GM19397 (cell line): ENCODE measurements around the gene CUX1.
"Not testable (repeated sequence)": the region's sequence is repeated elsewhere in the genome, so short reads cannot be mapped to it uniquely, and the experiment has no call there.

Experiments
- ATAC-seq: cut with Tn5 transposase; IDR thresholded peaks from one replicate; pipeline ENCODE4 v1.9.1; 2021; ENCODE audit warnings: mild to moderate bottlenecking, moderate library complexity; ENCODE audit not compliant: unreplicated experiment

CUX1 gene

GRCh38 chr7:102223184-102223583, 405.8 kb downstream of the CUX1 start:
- no peak for ATAC-seq

GRCh38 chr7:102225025-102225424, 407.6 kb downstream of the CUX1 start:
- no peak for ATAC-seq

- no peak for ATAC-seq
These were observed 409.9 kb downstream of the CUX1 start for GRCh38 chr7:102227371-102227770.

- no peak for ATAC-seq
These were observed 411.5 kb downstream of the CUX1 start for GRCh38 chr7:102228935-102229334.

- ATAC-seq = not testable (repeated sequence)
These were observed 412.7 kb downstream of the CUX1 start for GRCh38 chr7:102230162-102230561.

- no peak for ATAC-seq
These were observed 413.2 kb downstream of the CUX1 start for GRCh38 chr7:102230593-102230992.

- no peak for ATAC-seq
These were observed 415.3 kb downstream of the CUX1 start for GRCh38 chr7:102232611-102233286.

- ATAC-seq = no peak
These were observed 416.7 kb downstream of the CUX1 start for GRCh38 chr7:102234131-102234530.

- ATAC-seq = no peak
These were observed 417.6 kb downstream of the CUX1 start for GRCh38 chr7:102234801-102235550.

- no peak for ATAC-seq
These were observed 418.7 kb downstream of the CUX1 start for GRCh38 chr7:102236102-102236501.

- no peak for ATAC-seq
These were observed 419.3 kb downstream of the CUX1 start for GRCh38 chr7:102236592-102237287.

- ATAC-seq = no peak
These were observed 421.9 kb downstream of the CUX1 start for GRCh38 chr7:102239206-102239820.

- no peak for ATAC-seq
These were observed 424.0 kb downstream of the CUX1 start for GRCh38 chr7:102241431-102241830.

- no peak for ATAC-seq
These were observed 427.2 kb downstream of the CUX1 start for GRCh38 chr7:102244601-102245000.

GRCh38 chr7:102248081-102248455, 430.6 kb downstream of the CUX1 start:
- no peak for ATAC-seq

- no peak for ATAC-seq
These were observed 431.3 kb downstream of the CUX1 start for GRCh38 chr7:102248456-102249395.

GRCh38 chr7:102251531-102252365, 434.3 kb downstream of the CUX1 start:
- ATAC-seq = no peak

- no peak for ATAC-seq
These were observed 435.0 kb downstream of the CUX1 start for GRCh38 chr7:102252366-102252982.
